ENCODE measurements around the gene YBX1.

Gene YBX1

GRCh38 chr1:42735477-42736105 is 53.4 kb downstream of the YBX1 start:
- DNase-seq, result no peak

DNA sequence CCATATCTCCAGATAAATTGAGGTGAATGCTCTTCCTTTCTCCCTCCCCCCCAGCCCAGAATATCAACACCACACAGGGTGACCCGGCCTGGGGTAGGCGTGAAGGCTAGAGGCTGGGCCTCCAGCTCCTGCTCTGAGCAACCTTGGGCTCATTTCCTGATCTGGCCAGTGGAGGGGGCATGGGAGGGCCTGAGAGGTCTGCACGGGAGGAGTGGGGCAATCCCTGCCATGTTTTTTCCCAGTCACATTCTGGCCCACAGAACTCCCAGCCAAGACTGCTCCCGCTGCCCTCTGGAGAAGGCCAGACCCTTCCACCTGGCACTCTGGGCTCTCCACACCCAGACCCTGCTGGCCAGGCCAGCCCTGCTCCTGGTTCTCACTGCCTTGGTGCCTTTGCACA is 53.9 kb downstream of the YBX1 start:
- no peak for DNase-seq

DNA sequence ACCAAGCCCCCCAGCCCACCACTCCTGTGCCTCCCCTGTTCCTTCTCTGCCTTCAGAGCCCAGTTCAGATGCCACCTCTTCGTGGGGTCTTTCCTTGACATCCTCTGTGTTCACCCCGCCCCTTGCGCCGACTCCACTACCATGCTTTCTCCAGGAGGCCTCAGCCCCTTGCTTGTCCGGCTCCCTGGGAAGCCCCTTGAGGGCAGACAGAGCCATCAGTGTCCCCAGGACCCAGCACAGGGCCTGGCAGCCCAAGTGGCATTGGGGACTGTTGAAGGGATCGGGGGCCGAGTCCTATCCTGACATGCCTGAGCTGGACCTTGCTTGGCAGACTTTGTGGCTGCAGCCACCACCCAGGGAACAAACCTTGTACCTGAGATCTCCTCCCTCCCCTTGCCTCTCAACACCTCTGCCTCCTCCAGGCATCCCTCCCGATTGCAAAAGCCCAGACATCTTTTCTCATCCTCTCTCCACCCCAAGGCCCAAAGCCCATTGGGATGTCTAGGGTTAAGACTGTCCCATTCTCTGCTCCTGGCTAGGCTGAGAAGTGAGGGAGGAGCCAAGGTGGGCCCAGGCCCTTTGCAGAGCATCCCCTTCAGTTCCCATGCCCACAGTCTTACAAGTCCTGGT is 54.5 kb downstream of the YBX1 start:
- DNase-seq, result no peak

GRCh38 chr1:42737257-42737656 is 55.0 kb downstream of the YBX1 start:
- DNase-seq, result no peak

DNA sequence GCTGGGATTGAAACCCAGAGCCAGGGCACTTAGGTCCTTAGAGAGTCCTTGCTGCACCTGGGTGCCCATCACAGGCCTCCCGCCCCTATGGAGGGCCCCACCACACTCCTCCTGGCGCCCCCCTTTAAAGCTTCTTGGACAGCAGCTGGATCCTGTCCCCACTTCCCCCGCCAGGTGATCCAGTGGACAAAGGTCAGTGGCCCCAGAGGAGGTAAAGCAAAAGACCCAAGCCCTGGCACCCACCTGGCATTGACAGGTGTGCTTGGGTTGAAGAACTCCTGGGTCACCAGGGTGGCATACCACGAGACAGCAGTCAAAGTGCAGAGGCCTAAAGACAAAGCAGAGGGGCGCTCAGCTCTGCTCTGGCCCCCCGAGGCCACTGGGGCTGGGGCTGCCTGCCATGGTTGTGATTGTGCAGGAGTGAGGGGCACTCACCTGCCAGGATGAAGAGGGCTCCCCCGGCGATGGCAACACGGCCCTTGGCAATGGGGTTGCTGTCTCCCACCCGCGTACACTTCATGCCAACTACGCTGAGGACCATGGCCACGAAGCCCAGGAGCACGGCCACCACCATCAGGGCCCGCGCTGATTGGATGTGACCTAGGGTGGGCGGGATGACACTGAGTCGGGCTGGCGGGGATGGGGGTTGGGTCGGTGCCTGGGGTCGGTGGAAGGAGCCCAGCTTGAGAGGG is 55.9 kb downstream of the YBX1 start:
- no peak for DNase-seq

DNA sequence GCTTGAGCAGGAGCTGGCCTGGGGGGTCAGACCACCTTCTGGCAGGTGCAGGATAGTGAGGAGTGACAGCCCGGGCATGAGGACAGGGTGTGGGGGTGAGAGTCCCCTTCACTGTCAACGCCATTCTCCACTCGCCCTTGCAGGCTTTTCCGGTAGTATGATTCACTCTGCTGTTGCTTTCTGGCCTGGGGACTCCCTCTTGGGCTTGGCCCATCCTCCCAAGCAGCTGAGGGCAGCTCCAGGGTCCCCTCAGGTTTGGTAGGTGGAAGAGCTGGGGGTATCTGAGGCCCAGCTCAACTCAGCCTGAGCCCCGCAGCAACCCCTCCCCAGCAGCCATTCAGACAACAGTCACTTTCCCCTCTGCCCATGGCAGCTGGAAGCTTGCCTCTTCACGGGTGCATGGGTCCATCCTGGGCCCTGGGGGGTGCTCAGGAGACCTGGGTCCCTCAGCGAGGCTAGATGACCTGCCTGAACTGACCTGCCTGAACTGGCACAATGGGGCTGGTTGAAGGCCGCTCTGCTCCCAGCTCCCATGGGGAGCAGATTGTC is 56.5 kb downstream of the YBX1 start:
- DNase-seq, result no peak

DNA sequence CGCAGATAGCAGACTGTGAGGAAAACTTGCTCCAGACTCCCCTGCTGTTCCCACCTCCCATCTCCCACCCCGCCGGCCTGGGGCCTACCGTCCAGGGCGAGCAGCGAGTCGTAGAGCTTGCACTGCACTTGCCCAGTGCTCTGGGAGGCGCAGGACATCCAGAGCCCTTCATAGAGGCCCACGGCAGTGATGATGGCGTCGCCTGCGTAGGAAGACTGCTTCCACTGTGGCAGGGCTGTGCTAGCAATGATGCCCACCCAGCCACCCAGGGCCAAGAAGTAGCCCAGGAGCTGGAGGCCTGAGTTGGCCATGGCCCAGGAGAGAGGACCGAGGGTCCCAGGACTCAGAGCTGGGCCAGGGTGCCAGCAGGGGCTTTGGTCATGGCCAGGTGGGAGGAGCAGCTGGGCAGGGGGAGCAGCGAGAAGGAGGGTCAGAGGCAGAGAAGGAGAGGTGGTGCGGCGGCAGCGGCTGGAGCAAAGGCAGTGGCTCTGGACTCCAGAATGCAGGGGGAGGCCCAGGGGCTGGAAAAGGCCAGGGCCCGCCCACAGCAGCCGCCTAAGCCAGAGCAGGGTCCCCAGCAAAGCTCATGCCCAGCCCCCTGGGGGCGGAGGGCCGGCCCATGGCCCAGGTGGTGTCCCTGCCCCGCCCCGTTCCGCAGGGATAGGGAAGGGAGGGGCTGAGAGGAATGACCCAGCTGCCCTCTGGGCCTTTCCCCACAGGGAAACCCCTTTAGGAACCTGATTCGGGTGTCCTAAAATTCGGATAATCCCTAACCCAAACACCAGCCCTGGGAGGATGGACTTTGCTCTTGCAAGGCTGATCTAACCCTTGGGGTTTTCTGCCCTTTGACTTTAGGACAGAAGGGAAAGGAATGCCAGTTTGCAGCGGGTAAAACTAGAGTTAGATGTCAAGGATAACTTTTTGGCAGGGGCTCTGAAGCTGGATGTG is 57.8 kb downstream of the YBX1 start, which contains the start of gene CLDN19:
CLDN19 (minus strand) TSS at position 484 of the 948 bp plus-strand sequence; CDS start at position 311, 173 bp downstream.
- DNase-seq, result no peak

DNA sequence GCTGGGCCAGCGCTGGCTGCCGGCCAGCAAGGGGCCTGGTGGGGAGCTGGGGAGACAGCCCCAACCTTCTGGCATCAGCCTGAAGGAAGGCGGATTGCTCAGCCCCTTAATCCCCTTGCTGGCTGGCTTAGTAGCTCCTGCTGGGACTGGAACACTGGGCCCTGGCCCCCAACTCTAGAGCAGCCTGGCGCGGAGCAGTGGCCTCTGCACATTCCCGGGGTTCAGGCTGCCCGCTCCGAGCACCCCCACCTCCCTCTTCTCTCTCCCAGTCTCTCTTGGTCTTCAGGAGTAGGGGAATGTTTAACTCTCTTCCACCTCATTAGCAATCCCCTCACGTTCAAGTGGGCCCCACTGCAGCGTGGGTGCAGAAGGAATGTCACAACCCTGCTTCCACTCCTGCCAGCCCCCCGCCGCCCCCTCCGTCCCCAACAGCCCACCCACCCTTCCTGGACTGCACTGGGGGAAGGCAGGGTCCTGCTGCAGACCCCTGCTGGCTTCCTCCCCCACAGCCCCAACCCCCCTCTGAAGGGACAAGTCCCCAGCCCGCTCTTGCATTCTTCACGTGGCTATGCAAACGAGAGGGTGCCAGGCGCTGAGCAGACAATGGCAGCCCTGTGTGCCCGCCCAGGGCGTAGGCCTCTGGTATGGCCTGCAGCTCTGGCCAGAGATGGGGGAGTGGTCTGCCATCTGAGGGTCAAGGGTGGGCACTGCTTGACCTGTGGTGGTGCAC is 58.8 kb downstream of the YBX1 start:
- DNase-seq, result no peak

DNA sequence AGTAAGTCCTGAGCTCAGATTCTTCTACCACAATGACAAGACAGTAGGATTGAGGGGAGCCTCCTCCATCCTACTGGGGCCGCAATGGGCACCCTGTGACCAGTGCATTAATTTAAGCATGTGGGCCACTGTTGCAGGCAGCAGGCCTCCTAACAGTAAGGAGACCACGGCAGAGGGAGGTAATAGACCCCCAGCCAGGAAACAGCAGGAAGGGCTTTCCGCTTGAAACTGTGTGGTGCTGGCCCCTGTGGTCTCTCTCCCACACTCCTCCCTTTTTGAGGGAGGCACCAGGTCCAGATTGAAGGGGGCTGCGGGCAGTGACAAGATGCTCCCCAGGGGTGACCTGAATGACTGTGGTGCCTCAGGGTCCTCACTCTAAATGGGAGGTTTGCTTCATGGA is 59.5 kb downstream of the YBX1 start:
- no peak for DNase-seq

DNA sequence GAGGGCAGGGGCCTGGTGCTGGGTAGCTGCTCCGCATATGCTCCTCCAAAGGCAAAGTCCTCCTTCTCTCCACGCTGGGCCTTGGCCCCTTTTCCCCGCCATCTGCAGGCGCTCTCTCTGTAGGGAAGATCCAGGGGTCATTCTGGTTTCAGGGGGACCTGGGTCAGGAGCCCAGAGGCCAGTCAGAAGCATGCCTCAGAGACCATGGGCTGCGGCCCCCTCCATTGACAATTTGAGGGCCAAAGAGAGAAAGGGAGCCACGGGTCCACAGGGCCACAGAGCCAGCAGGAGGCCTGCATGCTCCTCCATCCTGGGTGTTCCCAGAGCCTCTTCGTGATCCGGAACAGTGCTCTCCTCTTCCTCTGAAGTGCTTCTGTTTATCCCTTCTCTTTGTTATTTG is 59.9 kb downstream of the YBX1 start:
- DNase-seq, result no peak

DNA sequence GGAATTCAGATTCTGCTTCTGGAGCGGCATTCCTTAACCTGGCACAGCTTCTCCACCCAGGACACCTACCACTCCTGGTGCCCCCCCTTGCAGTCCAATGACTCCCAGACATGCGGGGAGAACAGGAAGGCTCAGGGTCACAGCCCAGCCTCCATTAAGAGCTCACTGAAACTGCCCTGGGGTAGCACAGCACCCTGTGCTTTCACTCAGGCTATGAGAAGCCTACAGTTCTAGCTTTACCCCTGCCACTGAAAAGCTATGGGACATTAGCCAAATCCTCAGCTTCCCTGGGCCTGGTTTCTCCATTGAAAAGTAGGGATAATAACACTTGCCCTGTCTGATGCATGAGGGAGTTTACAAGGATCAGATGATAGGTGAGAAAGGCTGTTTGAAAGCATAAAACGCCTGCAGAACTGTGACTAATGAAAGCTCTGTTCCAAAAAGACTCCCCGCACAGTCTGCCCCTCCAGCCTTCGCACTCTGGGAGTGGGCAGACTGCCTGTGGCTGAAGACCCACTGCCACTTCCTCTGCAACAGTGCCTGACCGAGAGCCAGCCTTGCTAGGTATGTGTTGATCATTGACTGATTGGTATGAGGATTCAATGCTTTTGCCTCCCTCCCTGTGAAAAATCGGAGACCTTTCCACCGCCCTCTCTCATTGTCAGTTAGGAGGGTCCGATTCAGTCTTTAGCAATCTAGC is 60.5 kb downstream of the YBX1 start:
- no peak for DNase-seq

GRCh38 chr1:42743317-42744147 is 61.3 kb downstream of the YBX1 start:
- DNase-seq, result no peak

DNA sequence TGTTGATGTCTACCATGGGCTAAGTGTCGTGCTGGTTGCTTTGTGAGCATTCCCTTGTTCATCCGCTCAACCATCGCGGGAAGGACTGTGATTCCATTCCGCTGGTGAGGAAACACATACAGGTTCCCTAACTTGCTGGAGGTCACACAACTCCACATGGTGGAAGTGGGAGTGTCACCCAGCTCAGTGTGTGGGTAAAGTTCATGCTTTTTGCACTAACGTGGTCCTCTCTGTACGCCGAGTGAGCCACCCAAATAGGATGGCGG is 61.9 kb downstream of the YBX1 start:
- DNase-seq, result no peak

DNA sequence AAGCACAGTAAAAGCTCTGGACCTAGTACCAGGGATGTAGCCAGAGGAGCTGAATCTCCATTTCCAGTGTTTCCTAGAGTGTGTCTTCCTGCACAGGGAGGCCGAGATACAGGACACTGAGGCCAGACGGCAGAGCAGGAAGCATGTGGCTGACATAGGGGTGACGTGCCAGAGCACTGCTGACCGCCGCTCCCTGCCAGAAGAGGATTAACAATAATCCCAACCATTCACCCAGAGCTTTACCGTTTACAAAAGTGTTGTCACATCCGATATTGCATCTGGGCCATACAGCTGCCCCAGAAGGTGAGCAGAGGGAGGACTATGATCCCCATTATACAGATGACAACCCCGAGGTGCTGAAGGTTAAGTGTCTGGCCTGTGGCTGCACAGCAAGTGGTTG is 63.6 kb downstream of the YBX1 start:
- DNase-seq, result no peak

DNA sequence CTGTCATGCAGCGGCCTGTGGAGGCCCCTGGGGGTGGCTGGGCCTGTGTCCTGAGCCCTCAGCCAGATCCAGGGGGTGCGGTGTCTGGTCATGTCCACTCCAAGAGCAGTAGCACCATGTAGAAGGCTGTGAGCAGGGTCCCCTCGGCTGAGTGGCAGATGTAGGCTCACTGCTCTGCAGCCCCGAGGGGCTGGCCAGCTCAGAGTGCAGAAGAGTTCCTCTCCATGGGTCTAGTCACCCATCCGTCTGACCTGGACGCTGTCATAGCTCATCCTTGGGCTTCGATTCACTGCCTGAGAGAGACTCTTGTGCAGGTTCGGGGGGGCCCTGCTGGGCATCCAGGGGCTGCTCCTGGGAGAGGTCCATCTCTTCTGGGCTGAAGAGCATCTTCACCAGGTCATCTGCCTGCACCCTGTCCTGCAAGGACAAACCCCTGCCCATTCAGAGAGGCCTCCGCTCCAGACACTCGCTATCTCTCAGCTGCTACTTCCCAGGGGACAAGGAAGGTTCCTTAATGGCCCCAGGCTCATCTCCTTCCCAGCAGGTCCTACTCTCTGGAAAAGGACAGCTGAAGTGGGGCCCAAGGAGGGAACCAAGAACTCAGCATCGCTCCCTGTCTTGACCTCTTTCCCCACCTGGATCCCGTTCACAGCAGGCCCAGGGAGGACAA is 64.4 kb downstream of the YBX1 start:
- no peak for DNase-seq

DNA sequence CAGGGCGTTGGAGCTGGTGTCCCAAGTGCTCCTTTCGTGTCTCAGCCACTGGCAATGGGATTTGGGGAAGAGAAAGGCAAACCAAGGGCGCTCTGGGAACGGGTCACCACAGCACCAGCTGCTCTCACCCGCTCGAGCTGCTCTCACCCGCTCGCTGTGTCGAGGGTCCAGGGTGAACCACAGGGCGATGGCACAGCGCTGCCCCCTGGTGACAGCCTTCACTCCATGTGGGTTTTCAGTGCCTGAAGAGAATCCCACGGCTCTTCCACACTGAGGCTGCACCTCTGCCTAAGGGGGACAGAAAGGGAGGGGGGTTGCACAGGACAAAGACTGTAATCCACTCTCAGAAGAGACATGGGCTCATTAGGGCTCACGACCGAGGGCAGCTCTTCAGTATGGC is 64.9 kb downstream of the YBX1 start:
- DNase-seq, result peak; percentile 49

DNA sequence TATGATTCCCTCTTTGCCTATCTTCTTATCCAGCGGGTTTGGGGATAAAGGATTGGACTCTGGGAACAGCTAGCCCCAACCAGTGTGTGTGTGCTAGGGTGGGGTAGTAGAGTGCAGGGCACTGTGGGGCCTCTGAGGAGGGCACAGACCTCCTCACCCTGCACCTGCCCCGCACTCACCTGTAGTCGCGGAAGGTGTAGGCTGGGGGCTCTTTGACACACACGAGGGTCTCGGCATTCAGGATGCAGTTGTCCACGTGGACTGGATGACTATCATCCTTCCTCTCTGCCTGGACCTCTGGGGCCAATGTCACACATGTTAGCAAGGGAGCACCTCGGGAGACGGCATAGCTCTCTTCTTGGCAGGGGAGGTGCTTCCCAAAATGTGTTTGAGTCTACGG is 65.8 kb downstream of the YBX1 start:
- no peak for DNase-seq

- no peak for DNase-seq
Measured at GRCh38 chr1:42748461-42749410, 66.5 kb downstream of the YBX1 start.

DNA sequence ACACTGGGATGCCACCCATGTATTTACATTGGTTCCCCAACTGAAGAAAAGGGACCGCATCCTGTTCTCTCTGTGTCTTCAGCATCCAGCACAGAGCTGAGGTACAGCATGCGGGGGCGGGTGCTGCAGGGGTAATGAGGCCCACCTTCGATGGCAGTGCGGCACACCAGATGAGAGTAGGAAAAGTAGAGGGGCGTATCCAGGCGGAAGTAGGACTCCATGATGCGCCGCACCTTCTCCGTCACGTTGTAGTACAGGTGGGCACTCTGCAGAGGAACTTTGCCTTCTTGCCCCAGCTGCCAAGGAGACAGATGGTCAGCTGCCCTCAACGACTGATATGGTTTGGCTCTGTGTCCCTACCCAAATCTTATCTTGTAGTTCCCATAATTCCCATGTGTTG is 67.8 kb downstream of the YBX1 start:
- no peak for DNase-seq

All from activated naive CD4-positive, alpha-beta T cell treated with Interleukin-2 at 50 U/mL for 16 hours (primary cell).